K562 (cell line): ENCODE measurements around the gene TSC1.

ENCODE experiments used
- CREB1 ChIP-seq, 2 experiments: sonication (generic) in 1 of 2; formaldehyde crosslinking in 1 of 2; IDR thresholded peaks; 2 replicates each; pipeline versions ENCODE4 v1.6.1 to v1.8.0; 2012 to 2022; ENCODE audit warnings: inconsistent platforms in 1 of 2, mild to moderate bottlenecking in 1 of 2, missing genetic modification reagents in 1 of 2, moderate library complexity in 1 of 2
- HDAC2 ChIP-seq: fragments of 450-650 bp; IDR thresholded peaks from 2 replicates; pipeline ENCODE4 v1.6.1; 2016; ENCODE audit warnings: mild to moderate bottlenecking
- MYNN ChIP-seq, 2 experiments: sonication (generic); formaldehyde crosslinking in 1 of 2; IDR thresholded peaks; 2 replicates each; pipeline versions ENCODE4 v1.5.0 to v1.6.1; 2016 to 2020; ENCODE audit warnings: antibody characterized with exemption in 1 of 2, missing genetic modification reagents in 1 of 2
- POLR2A ChIP-seq: fragments of 450-650 bp; conservative IDR thresholded peaks from 2 replicates; pipeline ENCODE4 v1.6.1; 2016
- PREB ChIP-seq: sonication (generic); formaldehyde crosslinking; IDR thresholded peaks from 2 replicates; pipeline ENCODE4 v1.8.1; 2023; ENCODE audit warnings: mild to moderate bottlenecking, missing genetic modification reagents
- RBM25 ChIP-seq: fragments of 200-400 bp; formaldehyde crosslinking; IDR thresholded peaks from 2 replicates; pipeline ENCODE4 v1.6.1; 2018; ENCODE audit warnings: low read length, low read depth, moderate library complexity; ENCODE audit not compliant: severe bottlenecking
- RNF2 ChIP-seq: sonication (generic); IDR thresholded peaks from 2 replicates; pipeline ENCODE4 v1.6.1; 2016
- SIN3A ChIP-seq, 2 experiments: fragments of 150-350 bp in 1 of 2; IDR thresholded peaks; 2 replicates each; pipeline ENCODE4 v1.6.1; 2011 to 2016; ENCODE audit warnings: borderline replicate concordance in 2 of 2, low read depth in 2 of 2, low read length in 2 of 2, mild to moderate bottlenecking in 2 of 2, moderate library complexity in 2 of 2; ENCODE audit not compliant: control insufficient read depth in 1 of 2
- TAL1 ChIP-seq: fragments of 450-650 bp; IDR thresholded peaks from 2 replicates; pipeline ENCODE4 v1.6.1; 2016; ENCODE audit warnings: mild to moderate bottlenecking
- TCF7 ChIP-seq: sonication (generic); IDR thresholded peaks from 2 replicates; pipeline ENCODE4 v1.6.1; 2016; ENCODE audit warnings: antibody characterized with exemption, borderline replicate concordance
- ZNF274 ChIP-seq: IDR thresholded peaks from 2 replicates; pipeline ENCODE4 v1.6.1; 2011; ENCODE audit warnings: low read depth, mild to moderate bottlenecking, low read length, moderate library complexity, borderline replicate concordance
- ZNF780A ChIP-seq: fragments of 250-450 bp; sonication (Bioruptor Pico); IDR thresholded peaks from 2 replicates; pipeline ENCODE4 v1.5.0; 2021; ENCODE audit warnings: mild to moderate bottlenecking
- TF ChIP-seq, protein P1 (sequence below): fragments of 450-650 bp; IDR thresholded peaks from 2 replicates; pipeline ENCODE4 v1.6.1; 2017; ENCODE audit warnings: antibody characterized with exemption, mild to moderate bottlenecking
- TF ChIP-seq, protein P2 (sequence below), 3 experiments: IDR thresholded peaks in 2 of 3; conservative IDR thresholded peaks in 1 of 3; 2 replicates each; pipeline ENCODE4 v1.5.1; 2011 to 2012; ENCODE audit warnings: low read length in 3 of 3, mild to moderate bottlenecking in 3 of 3, control low read depth in 2 of 3, improper control_type of control experiment in 1 of 3, inconsistent platforms in 1 of 3, low read depth in 1 of 3, mixed read lengths in 1 of 3, moderate library complexity in 1 of 3; ENCODE audit not compliant: insufficient read depth in 2 of 3

GRCh38 chr9:132989414-132989996, 45.1 kb upstream of the TSC1 start:
- no peak for TF ChIP-seq SIN3A (IDR thresholded peaks at IDR 0.05; ENCODE audit: borderline replicate concordance in 2 of 2, control insufficient read depth in 1 of 2, low read depth in 2 of 2, low read length in 2 of 2)
- no peak for TF ChIP-seq ZNF780A (CRISPR knock-in tag)
- TF ChIP-seq, protein P1, sequence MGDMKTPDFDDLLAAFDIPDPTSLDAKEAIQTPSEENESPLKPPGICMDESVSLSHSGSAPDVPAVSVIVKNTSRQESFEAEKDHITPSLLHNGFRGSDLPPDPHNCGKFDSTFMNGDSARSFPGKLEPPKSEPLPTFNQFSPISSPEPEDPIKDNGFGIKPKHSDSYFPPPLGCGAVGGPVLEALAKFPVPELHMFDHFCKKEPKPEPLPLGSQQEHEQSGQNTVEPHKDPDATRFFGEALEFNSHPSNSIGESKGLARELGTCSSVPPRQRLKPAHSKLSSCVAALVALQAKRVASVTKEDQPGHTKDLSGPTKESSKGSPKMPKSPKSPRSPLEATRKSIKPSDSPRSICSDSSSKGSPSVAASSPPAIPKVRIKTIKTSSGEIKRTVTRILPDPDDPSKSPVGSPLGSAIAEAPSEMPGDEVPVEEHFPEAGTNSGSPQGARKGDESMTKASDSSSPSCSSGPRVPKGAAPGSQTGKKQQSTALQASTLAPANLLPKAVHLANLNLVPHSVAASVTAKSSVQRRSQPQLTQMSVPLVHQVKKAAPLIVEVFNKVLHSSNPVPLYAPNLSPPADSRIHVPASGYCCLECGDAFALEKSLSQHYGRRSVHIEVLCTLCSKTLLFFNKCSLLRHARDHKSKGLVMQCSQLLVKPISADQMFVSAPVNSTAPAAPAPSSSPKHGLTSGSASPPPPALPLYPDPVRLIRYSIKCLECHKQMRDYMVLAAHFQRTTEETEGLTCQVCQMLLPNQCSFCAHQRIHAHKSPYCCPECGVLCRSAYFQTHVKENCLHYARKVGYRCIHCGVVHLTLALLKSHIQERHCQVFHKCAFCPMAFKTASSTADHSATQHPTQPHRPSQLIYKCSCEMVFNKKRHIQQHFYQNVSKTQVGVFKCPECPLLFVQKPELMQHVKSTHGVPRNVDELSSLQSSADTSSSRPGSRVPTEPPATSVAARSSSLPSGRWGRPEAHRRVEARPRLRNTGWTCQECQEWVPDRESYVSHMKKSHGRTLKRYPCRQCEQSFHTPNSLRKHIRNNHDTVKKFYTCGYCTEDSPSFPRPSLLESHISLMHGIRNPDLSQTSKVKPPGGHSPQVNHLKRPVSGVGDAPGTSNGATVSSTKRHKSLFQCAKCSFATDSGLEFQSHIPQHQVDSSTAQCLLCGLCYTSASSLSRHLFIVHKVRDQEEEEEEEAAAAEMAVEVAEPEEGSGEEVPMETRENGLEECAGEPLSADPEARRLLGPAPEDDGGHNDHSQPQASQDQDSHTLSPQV = no peak
- TF ChIP-seq, protein P2, sequence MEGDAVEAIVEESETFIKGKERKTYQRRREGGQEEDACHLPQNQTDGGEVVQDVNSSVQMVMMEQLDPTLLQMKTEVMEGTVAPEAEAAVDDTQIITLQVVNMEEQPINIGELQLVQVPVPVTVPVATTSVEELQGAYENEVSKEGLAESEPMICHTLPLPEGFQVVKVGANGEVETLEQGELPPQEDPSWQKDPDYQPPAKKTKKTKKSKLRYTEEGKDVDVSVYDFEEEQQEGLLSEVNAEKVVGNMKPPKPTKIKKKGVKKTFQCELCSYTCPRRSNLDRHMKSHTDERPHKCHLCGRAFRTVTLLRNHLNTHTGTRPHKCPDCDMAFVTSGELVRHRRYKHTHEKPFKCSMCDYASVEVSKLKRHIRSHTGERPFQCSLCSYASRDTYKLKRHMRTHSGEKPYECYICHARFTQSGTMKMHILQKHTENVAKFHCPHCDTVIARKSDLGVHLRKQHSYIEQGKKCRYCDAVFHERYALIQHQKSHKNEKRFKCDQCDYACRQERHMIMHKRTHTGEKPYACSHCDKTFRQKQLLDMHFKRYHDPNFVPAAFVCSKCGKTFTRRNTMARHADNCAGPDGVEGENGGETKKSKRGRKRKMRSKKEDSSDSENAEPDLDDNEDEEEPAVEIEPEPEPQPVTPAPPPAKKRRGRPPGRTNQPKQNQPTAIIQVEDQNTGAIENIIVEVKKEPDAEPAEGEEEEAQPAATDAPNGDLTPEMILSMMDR (IDR thresholded peaks at IDR 0.05 in 2 of 3, conservative IDR thresholded peaks at IDR 0.05 in 1 of 3; ENCODE audit: insufficient read depth in 2 of 3, low read depth in 1 of 3, low read length in 3 of 3) = no peak
- no peak for TF ChIP-seq TCF7
- no peak for TF ChIP-seq MYNN (IDR thresholded peaks at IDR 0.05)
- TF ChIP-seq MYNN (CRISPR knock-in tag; IDR thresholded peaks at IDR 0.05) = no peak
- TF ChIP-seq RNF2 = no peak
- TF ChIP-seq HDAC2 = no peak
- no peak for TF ChIP-seq TAL1
- TF ChIP-seq RBM25 = no peak
- no peak for TF ChIP-seq CREB1 (IDR thresholded peaks at IDR 0.05)
- TF ChIP-seq CREB1 (CRISPR knock-in tag; IDR thresholded peaks at IDR 0.05) = no peak
- TF ChIP-seq ZNF274 = no peak
- no peak for TF ChIP-seq POLR2A
- TF ChIP-seq PREB (CRISPR knock-in tag) = no peak
